IMR-90 (cell line): ENCODE data around the gene OPHN1.

Experiments used
- BHLHE40 ChIP-seq: fragments of 150-350 bp; IDR thresholded peaks from 2 replicates; pipeline ENCODE4 v1.6.1; 2016; ENCODE audit warnings: mild to moderate bottlenecking, low read depth, low read length
- CTCF ChIP-seq: conservative IDR thresholded peaks from 2 replicates; pipeline ENCODE4 v1.5.1; 2012; ENCODE audit warnings: mild to moderate bottlenecking, low read depth, low read length, improper control_type of control experiment
- MAFK ChIP-seq: IDR thresholded peaks from 2 replicates; pipeline ENCODE4 v1.6.1; 2012; ENCODE audit warnings: low read depth, low read length, improper control_type of control experiment
- NFE2L2 ChIP-seq: fragments of 150-350 bp; IDR thresholded peaks from 2 replicates; pipeline ENCODE4 v1.6.1; 2016; ENCODE audit warnings: low read depth, mild to moderate bottlenecking, low read length
- POLR2A ChIP-seq: IDR thresholded peaks from 2 replicates; pipeline ENCODE4 v1.6.1; 2012; ENCODE audit warnings: mild to moderate bottlenecking, low read depth, low read length
- RAD21 ChIP-seq: IDR thresholded peaks from 2 replicates; pipeline ENCODE4 v1.6.1; 2012; ENCODE audit warnings: low read length, improper control_type of control experiment
- RCOR1 ChIP-seq: IDR thresholded peaks from 2 replicates; pipeline ENCODE4 v1.6.1; 2012; ENCODE audit warnings: mild to moderate bottlenecking, low read length, improper control_type of control experiment; ENCODE audit not compliant: insufficient replicate concordance
- RFX5 ChIP-seq: IDR thresholded peaks from 2 replicates; pipeline ENCODE4 v1.8.0; 2012; ENCODE audit warnings: low read depth, mild to moderate bottlenecking, low read length, moderate library complexity
- USF2 ChIP-seq: fragments of 150-350 bp; IDR thresholded peaks from 2 replicates; pipeline ENCODE4 v1.6.1; 2017; ENCODE audit warnings: mild to moderate bottlenecking, antibody characterized with exemption, low read length, low read depth
- TF ChIP-seq, protein P1 (sequence below): fragments of 150-350 bp; IDR thresholded peaks from 2 replicates; pipeline ENCODE4 v1.6.1; 2016; ENCODE audit warnings: low read depth, mild to moderate bottlenecking, low read length, moderate library complexity, borderline replicate concordance

GRCh38 chrX:68061206-68061535 is 372.1 kb downstream of the OPHN1 start:
- TF ChIP-seq CTCF: no peak
- no peak for TF ChIP-seq RAD21
- TF ChIP-seq BHLHE40: no peak
- no peak for TF ChIP-seq POLR2A
- TF ChIP-seq RFX5: no peak
- no peak for TF ChIP-seq MAFK
- TF ChIP-seq RCOR1: no peak
- no peak for TF ChIP-seq NFE2L2
- TF ChIP-seq USF2: no peak
- TF ChIP-seq, protein P1, sequence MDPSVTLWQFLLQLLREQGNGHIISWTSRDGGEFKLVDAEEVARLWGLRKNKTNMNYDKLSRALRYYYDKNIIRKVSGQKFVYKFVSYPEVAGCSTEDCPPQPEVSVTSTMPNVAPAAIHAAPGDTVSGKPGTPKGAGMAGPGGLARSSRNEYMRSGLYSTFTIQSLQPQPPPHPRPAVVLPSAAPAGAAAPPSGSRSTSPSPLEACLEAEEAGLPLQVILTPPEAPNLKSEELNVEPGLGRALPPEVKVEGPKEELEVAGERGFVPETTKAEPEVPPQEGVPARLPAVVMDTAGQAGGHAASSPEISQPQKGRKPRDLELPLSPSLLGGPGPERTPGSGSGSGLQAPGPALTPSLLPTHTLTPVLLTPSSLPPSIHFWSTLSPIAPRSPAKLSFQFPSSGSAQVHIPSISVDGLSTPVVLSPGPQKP: no peak
